GM23338 (cell line): Measurements from ENCODE around the gene THADA. TPM values are rescaled to one million over a fixed set of nuclear protein-coding genes. Genes with fewer than 3 reads are reported as not detected.

Experiments used
- ATAC-seq: fragments of 200-7000 bp; cut with Tn5 transposase; 3 replicates; pipeline ENCODE4 v1.9.1; 2020
- DNase-seq: peaks from one replicate; pipeline ENCODE4 v3.0.0-alpha.2; 2015; ENCODE audit warnings: low spot score
- H2AFZ ChIP-seq: fragments of 200-600 bp; sonication (generic); 2 replicates; pipeline ENCODE4 v1.8.0; 2016; ENCODE audit warnings: antibody characterized with exemption, mild to moderate bottlenecking, moderate library complexity
- H3F3A ChIP-seq: fragments of 200-600 bp; sonication (generic); replicated peaks from 2 replicates; pipeline ENCODE4 v1.8.0; 2017; ENCODE audit warnings: antibody characterized with exemption, mixed run types, low read depth
- H3K27ac ChIP-seq: fragments of 200-600 bp; sonication (generic); 2 replicates; pipeline ENCODE4 v1.6.1; 2016; ENCODE audit warnings: low read depth
- H3K27me3 ChIP-seq: fragments of 200-600 bp; sonication (generic); 2 replicates; pipeline ENCODE4 v1.8.0; 2016; ENCODE audit warnings: mild to moderate bottlenecking, mixed run types, moderate library complexity; ENCODE audit not compliant: insufficient read depth
- H3K36me3 ChIP-seq: fragments of 200-600 bp; sonication (generic); 2 replicates; pipeline ENCODE4 v1.8.0; 2016; ENCODE audit warnings: mild to moderate bottlenecking; ENCODE audit not compliant: insufficient read depth
- H3K4me1 ChIP-seq: fragments of 200-600 bp; sonication (generic); 2 replicates; pipeline ENCODE4 v1.8.0; 2016; ENCODE audit warnings: mild to moderate bottlenecking, moderate library complexity; ENCODE audit not compliant: insufficient read depth
- H3K4me2 ChIP-seq: fragments of 200-600 bp; sonication (generic); 2 replicates; pipeline ENCODE4 v1.7.1; 2017; ENCODE audit warnings: mixed run types
- H3K4me3 ChIP-seq: fragments of 200-600 bp; sonication (generic); 2 replicates; pipeline ENCODE4 v1.6.1; 2016; ENCODE audit warnings: mixed run types
- H3K79me2 ChIP-seq: fragments of 200-600 bp; sonication (generic); replicated peaks from 2 replicates; pipeline ENCODE4 v1.8.0; 2017; ENCODE audit warnings: mild to moderate bottlenecking; ENCODE audit not compliant: insufficient read depth
- H3K9me2 ChIP-seq: fragments of 200-600 bp; sonication (generic); 2 replicates; pipeline ENCODE4 v1.8.0; 2017; ENCODE audit not compliant: insufficient read depth
- H4K20me1 ChIP-seq: fragments of 200-600 bp; sonication (generic); replicated peaks from 2 replicates; pipeline ENCODE4 v1.8.0; 2017; ENCODE audit warnings: mild to moderate bottlenecking; ENCODE audit not compliant: insufficient read depth
- H3K27ac Mint-ChIP-seq: 2 replicates; pipeline ENCODE4 v1.8.0; 2020; ENCODE audit warnings: inconsistent platforms, mild to moderate bottlenecking, moderate library complexity, mixed read lengths
- H3K27me3 Mint-ChIP-seq: 3 replicates; pipeline ENCODE4 v1.8.0; 2022; ENCODE audit warnings: low read depth, mild to moderate bottlenecking, moderate library complexity, mixed read lengths, inconsistent platforms; ENCODE audit not compliant: insufficient read depth, poor library complexity
- H3K36me3 Mint-ChIP-seq: 3 replicates; pipeline ENCODE4 v1.8.0; 2021; ENCODE audit warnings: low read depth, mild to moderate bottlenecking, inconsistent platforms, moderate library complexity, mixed read lengths
- H3K4me1 Mint-ChIP-seq: 3 replicates; pipeline ENCODE4 v1.8.0; 2020; ENCODE audit warnings: mild to moderate bottlenecking, inconsistent platforms, mixed read lengths
- H3K4me3 Mint-ChIP-seq: 3 replicates; pipeline ENCODE4 v1.8.0; 2021; ENCODE audit warnings: moderate library complexity, mild to moderate bottlenecking, inconsistent platforms, mixed read lengths
- H3K9me3 Mint-ChIP-seq: 3 replicates; pipeline ENCODE4 v1.8.0; 2020; ENCODE audit warnings: moderate library complexity, mild to moderate bottlenecking, inconsistent platforms, mixed read lengths
- CREB1 ChIP-seq: fragments of 250-450 bp; sonication (Bioruptor Pico); IDR thresholded peaks from 2 replicates; pipeline ENCODE4 v1.5.0; 2020; ENCODE audit warnings: low read depth, mild to moderate bottlenecking, moderate library complexity
- CTCF ChIP-seq, 2 experiments: fragments of 200-600 bp in 1 of 2; sonication (generic) in 1 of 2; conservative IDR thresholded peaks; 2 replicates each; pipeline versions ENCODE4 v1.5.1 to v1.6.1; 2016 to 2017; ENCODE audit warnings: antibody characterized with exemption in 2 of 2, low read depth in 2 of 2, mild to moderate bottlenecking in 2 of 2, moderate library complexity in 1 of 2
- EZH2 ChIP-seq: fragments of 200-600 bp; sonication (generic); IDR thresholded peaks from one replicate; pipeline ENCODE4 v1.8.0; 2017; ENCODE audit warnings: antibody characterized with exemption, mild to moderate bottlenecking, low read depth; ENCODE audit not compliant: unreplicated experiment
- EZH2phosphoT487 ChIP-seq: fragments of 200-600 bp; sonication (generic); IDR thresholded peaks from one replicate; pipeline ENCODE4 v1.8.1; 2018; ENCODE audit warnings: antibody characterized with exemption; ENCODE audit not compliant: unreplicated experiment
- JUNB ChIP-seq: IDR thresholded peaks from one replicate; pipeline ENCODE4 v1.6.1; 2016; ENCODE audit warnings: antibody characterized with exemption; ENCODE audit not compliant: unreplicated experiment
- NANOG ChIP-seq: IDR thresholded peaks from 2 replicates; pipeline ENCODE4 v1.6.1; 2016; ENCODE audit warnings: antibody characterized with exemption, borderline replicate concordance
- POLR2AphosphoS5 ChIP-seq: IDR thresholded peaks from 2 replicates; pipeline ENCODE4 v1.6.1; 2016; ENCODE audit warnings: antibody characterized with exemption, low read depth
- REST ChIP-seq: IDR thresholded peaks from one replicate; pipeline ENCODE4 v1.6.1; 2018; ENCODE audit warnings: antibody characterized with exemption; ENCODE audit not compliant: unreplicated experiment
- STAT1 ChIP-seq: IDR thresholded peaks from one replicate; pipeline ENCODE4 v1.6.1; 2016; ENCODE audit warnings: antibody characterized with exemption; ENCODE audit not compliant: unreplicated experiment
- ZNF114 ChIP-seq: fragments of 250-450 bp; sonication (Bioruptor Pico); IDR thresholded peaks from 2 replicates; pipeline ENCODE4 v1.5.0; 2020; ENCODE audit warnings: mild to moderate bottlenecking, moderate library complexity
- ZNF331 ChIP-seq: fragments of 250-450 bp; sonication (Bioruptor Pico); IDR thresholded peaks from 2 replicates; pipeline ENCODE4 v1.5.0; 2020; ENCODE audit warnings: low read depth, mild to moderate bottlenecking, moderate library complexity
- polyA plus RNA-seq: library from polyadenylated mRNA; unstranded; fragments of >200 nt; fragmentation: Nextera tagmentation; extraction: Ambion mirVana; gene quantifications from 2 replicates; pipeline ENCODE4 v1.2.1, GENCODE V29; 2016
- total RNA-seq: library from RNA; depleted of rRNA; stranded (reverse); fragments of >200 nt; shearing (Covaris generic); gene quantifications from 2 replicates; pipeline ENCODE4 v1.2.3, GENCODE V29; 2014
- TF ChIP-seq, protein P1 (sequence below): IDR thresholded peaks from 2 replicates; pipeline ENCODE4 v1.6.1; 2016; ENCODE audit warnings: antibody characterized with exemption
- TF ChIP-seq, protein P2 (sequence below): fragments of 250-450 bp; sonication (Bioruptor Pico); IDR thresholded peaks from 2 replicates; pipeline ENCODE4 v1.5.0; 2020; ENCODE audit warnings: mild to moderate bottlenecking, moderate library complexity

THADA gene
- total and polyA plus RNA-seq, 2 experiments from 2014 or later: 17.0 to 30.7 TPM

DNA sequence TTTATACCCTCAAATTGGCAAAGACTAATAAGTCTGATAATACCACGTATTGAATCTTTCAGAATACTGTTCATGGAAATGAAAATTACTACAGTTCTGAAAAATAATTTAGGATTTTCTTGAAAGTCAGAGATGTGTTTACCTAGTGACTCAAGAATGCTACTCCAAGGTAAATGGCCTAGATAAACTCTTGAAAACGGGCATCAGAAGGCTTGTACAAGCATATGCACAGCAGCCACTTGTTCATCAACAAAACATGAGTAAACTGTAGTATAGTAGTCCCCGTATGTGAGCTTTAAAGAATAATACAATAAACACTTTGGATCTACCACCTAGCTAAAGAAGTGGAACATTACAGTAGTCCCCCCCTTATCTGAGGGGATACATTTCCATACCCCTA lies 157.5 kb downstream of the THADA start:
- Mint-ChIP-seq H3K27me3 (no peaks in the 10 kb centered on the region), H3K4me1 (peaks cover 4% of the 10 kb centered on the region; the same call in 2 of the 3 replicates), H3K9me3 (no peaks in the 10 kb centered on the region), H3K36me3 (no peaks in the 10 kb centered on the region; the same call in 2 of the 3 replicates), H3K27ac (no peak overlapping the region), H3K4me3 (no peak overlapping the region)
- DNase-seq (no peak), ATAC-seq (no peak)
- Histone ChIP-seq H3K36me3 (no peaks in the 10 kb centered on the region), H3K4me2 (no peak overlapping the region), H3F3A (no peaks in the 10 kb centered on the region), H3K27ac (no peak overlapping the region), H3K4me3 (no peak overlapping the region), H4K20me1 (no peaks in the 10 kb centered on the region; the same call in none of the 2 replicates), H3K27me3 (no peaks in the 10 kb centered on the region), H3K4me1 (0 out of 2 replicates have a peak, but pooled peaks cover 1% of the 10 kb centered on the region), H3K79me2 (no peaks in the 10 kb centered on the region), H3K9me2 (no peaks in the 10 kb centered on the region), H2AFZ (no peak overlapping the region)
- TF ChIP-seq, protein P1, sequence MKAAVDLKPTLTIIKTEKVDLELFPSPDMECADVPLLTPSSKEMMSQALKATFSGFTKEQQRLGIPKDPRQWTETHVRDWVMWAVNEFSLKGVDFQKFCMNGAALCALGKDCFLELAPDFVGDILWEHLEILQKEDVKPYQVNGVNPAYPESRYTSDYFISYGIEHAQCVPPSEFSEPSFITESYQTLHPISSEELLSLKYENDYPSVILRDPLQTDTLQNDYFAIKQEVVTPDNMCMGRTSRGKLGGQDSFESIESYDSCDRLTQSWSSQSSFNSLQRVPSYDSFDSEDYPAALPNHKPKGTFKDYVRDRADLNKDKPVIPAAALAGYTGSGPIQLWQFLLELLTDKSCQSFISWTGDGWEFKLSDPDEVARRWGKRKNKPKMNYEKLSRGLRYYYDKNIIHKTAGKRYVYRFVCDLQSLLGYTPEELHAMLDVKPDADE: no peak
- no peak for TF ChIP-seq EZH2
- TF ChIP-seq ZNF331 (CRISPR knock-in tag): no peak
- no peak for TF ChIP-seq EZH2phosphoT487
- TF ChIP-seq, protein P2, sequence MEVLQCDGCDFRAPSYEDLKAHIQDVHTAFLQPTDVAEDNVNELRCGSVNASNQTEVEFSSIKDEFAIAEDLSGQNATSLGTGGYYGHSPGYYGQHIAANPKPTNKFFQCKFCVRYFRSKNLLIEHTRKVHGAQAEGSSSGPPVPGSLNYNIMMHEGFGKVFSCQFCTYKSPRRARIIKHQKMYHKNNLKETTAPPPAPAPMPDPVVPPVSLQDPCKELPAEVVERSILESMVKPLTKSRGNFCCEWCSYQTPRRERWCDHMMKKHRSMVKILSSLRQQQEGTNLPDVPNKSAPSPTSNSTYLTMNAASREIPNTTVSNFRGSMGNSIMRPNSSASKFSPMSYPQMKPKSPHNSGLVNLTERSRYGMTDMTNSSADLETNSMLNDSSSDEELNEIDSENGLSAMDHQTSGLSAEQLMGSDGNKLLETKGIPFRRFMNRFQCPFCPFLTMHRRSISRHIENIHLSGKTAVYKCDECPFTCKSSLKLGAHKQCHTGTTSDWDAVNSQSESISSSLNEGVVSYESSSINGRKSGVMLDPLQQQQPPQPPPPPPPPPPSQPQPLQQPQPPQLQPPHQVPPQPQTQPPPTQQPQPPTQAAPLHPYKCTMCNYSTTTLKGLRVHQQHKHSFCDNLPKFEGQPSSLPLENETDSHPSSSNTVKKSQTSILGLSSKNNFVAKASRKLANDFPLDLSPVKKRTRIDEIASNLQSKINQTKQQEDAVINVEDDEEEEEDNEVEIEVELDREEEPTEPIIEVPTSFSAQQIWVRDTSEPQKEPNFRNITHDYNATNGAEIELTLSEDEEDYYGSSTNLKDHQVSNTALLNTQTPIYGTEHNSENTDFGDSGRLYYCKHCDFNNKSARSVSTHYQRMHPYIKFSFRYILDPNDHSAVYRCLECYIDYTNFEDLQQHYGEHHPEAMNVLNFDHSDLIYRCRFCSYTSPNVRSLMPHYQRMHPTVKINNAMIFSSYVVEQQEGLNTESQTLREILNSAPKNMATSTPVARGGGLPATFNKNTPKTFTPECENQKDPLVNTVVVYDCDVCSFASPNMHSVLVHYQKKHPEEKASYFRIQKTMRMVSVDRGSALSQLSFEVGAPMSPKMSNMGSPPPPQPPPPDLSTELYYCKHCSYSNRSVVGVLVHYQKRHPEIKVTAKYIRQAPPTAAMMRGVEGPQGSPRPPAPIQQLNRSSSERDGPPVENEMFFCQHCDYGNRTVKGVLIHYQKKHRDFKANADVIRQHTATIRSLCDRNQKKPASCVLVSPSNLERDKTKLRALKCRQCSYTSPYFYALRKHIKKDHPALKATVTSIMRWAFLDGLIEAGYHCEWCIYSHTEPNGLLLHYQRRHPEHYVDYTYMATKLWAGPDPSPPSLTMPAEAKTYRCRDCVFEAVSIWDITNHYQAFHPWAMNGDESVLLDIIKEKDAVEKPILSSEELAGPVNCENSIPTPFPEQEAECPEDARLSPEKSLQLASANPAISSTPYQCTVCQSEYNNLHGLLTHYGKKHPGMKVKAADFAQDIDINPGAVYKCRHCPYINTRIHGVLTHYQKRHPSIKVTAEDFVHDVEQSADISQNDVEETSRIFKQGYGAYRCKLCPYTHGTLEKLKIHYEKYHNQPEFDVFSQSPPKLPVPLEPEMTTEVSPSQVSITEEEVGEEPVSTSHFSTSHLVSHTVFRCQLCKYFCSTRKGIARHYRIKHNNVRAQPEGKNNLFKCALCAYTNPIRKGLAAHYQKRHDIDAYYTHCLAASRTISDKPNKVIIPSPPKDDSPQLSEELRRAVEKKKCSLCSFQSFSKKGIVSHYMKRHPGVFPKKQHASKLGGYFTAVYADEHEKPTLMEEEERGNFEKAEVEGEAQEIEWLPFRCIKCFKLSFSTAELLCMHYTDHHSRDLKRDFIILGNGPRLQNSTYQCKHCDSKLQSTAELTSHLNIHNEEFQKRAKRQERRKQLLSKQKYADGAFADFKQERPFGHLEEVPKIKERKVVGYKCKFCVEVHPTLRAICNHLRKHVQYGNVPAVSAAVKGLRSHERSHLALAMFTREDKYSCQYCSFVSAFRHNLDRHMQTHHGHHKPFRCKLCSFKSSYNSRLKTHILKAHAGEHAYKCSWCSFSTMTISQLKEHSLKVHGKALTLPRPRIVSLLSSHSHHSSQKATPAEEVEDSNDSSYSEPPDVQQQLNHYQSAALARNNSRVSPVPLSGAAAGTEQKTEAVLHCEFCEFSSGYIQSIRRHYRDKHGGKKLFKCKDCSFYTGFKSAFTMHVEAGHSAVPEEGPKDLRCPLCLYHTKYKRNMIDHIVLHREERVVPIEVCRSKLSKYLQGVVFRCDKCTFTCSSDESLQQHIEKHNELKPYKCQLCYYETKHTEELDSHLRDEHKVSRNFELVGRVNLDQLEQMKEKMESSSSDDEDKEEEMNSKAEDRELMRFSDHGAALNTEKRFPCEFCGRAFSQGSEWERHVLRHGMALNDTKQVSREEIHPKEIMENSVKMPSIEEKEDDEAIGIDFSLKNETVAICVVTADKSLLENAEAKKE: no peak
- TF ChIP-seq NANOG: no peak
- TF ChIP-seq POLR2AphosphoS5: no peak
- TF ChIP-seq STAT1: no peak
- TF ChIP-seq ZNF114: no peak
- TF ChIP-seq REST: no peak
- no peak for TF ChIP-seq CREB1
- no peak for TF ChIP-seq JUNB
- TF ChIP-seq CTCF (conservative IDR thresholded peaks at IDR 0.05; ENCODE audit: low read depth in 2 of 2): no peak
